ENCODE results near the gene CHST7.

CHST7 gene

GRCh38 chrX:46642145-46642544 is 68.6 kb downstream of the CHST7 start:
- no peak overlapping the region for H3K27ac ChIP-seq
- TF ChIP-seq ZFX (IDR thresholded peaks at IDR 0.05) (no peak), CTCF (conservative IDR thresholded peaks at IDR 0.05) (peak; percentile 58)

- TF ChIP-seq CTCF (conservative IDR thresholded peaks at IDR 0.05) (no peak), ZFX (IDR thresholded peaks at IDR 0.05) (no peak)
- no peak overlapping the region for H3K27ac ChIP-seq
These were observed 70.1 kb downstream of the CHST7 start for GRCh38 chrX:46643636-46644035.

GRCh38 chrX:46645614-46646013 is 72.0 kb downstream of the CHST7 start:
- TF ChIP-seq ZFX (IDR thresholded peaks at IDR 0.05) (no peak), CTCF (conservative IDR thresholded peaks at IDR 0.05) (no peak)
- H3K27ac ChIP-seq = no peak overlapping the region

- no peak overlapping the region for H3K27ac ChIP-seq
- TF ChIP-seq ZFX (IDR thresholded peaks at IDR 0.05) (no peak), CTCF (conservative IDR thresholded peaks at IDR 0.05) (no peak)
These were observed 73.7 kb downstream of the CHST7 start for GRCh38 chrX:46647251-46647650.
